Thymus (tissue), 11 donors: ENCODE results near the gene ARRDC4. TPM values are rescaled to one million over a fixed set of nuclear protein-coding genes. Genes with fewer than 3 reads are reported as not detected.

Experiments used
- DNase-seq, 9 donors: peaks; one replicate each; pipeline ENCODE4 v3.0.0-alpha.2; 2013; ENCODE audit warnings: low spot score in 9 of 9, low read depth in 6 of 9, missing footprints in 1 of 9
- H3K27ac ChIP-seq, 2 donors: one replicate each; pipeline ENCODE4 v1.5.1; 2013; ENCODE audit warnings: control low read depth in 1 of 2, low read depth in 1 of 2, low read length in 1 of 2, mild to moderate bottlenecking in 1 of 2, moderate library complexity in 1 of 2
- H3K27me3 ChIP-seq, 2 donors: one replicate each; pipeline ENCODE4 v1.5.1; 2013; ENCODE audit warnings: low read length in 1 of 2; ENCODE audit not compliant: control insufficient read depth in 2 of 2, insufficient read depth in 1 of 2
- H3K36me3 ChIP-seq, 2 donors: one replicate each; pipeline ENCODE4 v1.5.1; 2013; ENCODE audit warnings: low read length in 1 of 2, mild to moderate bottlenecking in 1 of 2, moderate library complexity in 1 of 2; ENCODE audit not compliant: control insufficient read depth in 2 of 2, insufficient read depth in 2 of 2
- H3K4me1 ChIP-seq, 2 donors: one replicate each; pipeline ENCODE4 v1.5.1; 2013; ENCODE audit warnings: low read length in 2 of 2; ENCODE audit not compliant: control insufficient read depth in 2 of 2, insufficient read depth in 2 of 2
- H3K4me3 ChIP-seq, 2 donors: one replicate each; pipeline ENCODE4 v1.5.1; 2013; ENCODE audit warnings: low read length in 2 of 2, control low read depth in 1 of 2, mild to moderate bottlenecking in 1 of 2
- H3K9me3 ChIP-seq, 2 donors: one replicate each; pipeline ENCODE4 v1.5.1; 2013; ENCODE audit warnings: low read length in 1 of 2, mild to moderate bottlenecking in 1 of 2; ENCODE audit not compliant: control insufficient read depth in 2 of 2, insufficient read depth in 1 of 2
- WGBS: extraction: QIAGEN DNeasy Blood & Tissue Kit; methylation state at CpG from one replicate; pipeline ENCODE4 v1.1.7; 2013; 5-methylcytosine and 5-hydroxymethylcytosine counted together
- polyA plus RNA-seq: library from polyadenylated mRNA; stranded (reverse); fragments of 200-250 nt; gene quantifications from one replicate; pipeline ENCODE4 v1.2.3, GENCODE V29; 2013
- total RNA-seq: library from RNA; stranded (reverse); fragments of 120-200 nt; gene quantifications from one replicate; pipeline ENCODE4 v1.2.4, GENCODE V29; 2013
- donor health status: healthy.

The ARRDC4 gene
- total and polyA plus RNA-seq, 2 donors: 6.2 to 13.3 TPM

GRCh38 chr15:97933589-97933988 lies 26.9 kb upstream of the ARRDC4 start:
- Histone ChIP-seq H3K4me3 (no peak overlapping the region), H3K9me3 (peaks cover 0 to 8% of the 10 kb centered on the region in 2 donors), H3K27me3 (no peaks in the 10 kb centered on the region), H3K4me1 (no peaks in the 10 kb centered on the region), H3K36me3 (no peaks in the 10 kb centered on the region), H3K27ac (no peak overlapping the region)
- DNase-seq: no peak
- 98% methylated on average over 1 of the region's 1 CpG for WGBS

GRCh38 chr15:97940993-97941392 lies 19.5 kb upstream of the ARRDC4 start:
- H3K9me3 ChIP-seq: no peaks in the 10 kb centered on the region
- H3K36me3 ChIP-seq: no peaks in the 10 kb centered on the region
- no peak overlapping the region for H3K4me3 ChIP-seq
- H3K27me3 ChIP-seq: no peaks in the 10 kb centered on the region
- H3K4me1 ChIP-seq: no peaks in the 10 kb centered on the region
- no peak overlapping the region for H3K27ac ChIP-seq
- WGBS: 96% methylated on average over 4 of the region's 4 CpGs
- DNase-seq: no peak

DNA sequence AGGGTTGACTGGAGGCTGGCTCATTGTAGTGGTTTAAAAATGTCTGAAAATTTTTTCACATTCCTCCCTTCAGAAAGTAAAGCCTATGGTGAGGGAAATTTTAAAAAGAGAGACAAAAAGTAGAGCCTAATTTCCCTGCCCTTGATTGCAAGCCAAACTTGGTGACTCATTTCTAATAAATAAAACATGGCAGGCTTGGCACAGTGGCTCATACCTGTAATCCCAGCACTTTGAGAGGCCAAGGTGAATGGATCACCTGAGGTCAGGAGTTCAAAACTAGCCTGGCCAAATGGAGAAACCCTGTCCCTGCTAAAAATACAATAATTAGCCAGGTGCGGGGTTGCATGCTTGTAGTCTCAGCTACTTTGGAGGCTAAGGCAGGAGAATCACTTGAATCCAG lies 18.9 kb upstream of the ARRDC4 start:
- Histone ChIP-seq H3K4me1 (no peaks in the 10 kb centered on the region), H3K4me3 (no peak overlapping the region), H3K36me3 (no peaks in the 10 kb centered on the region), H3K27ac (no peak overlapping the region), H3K27me3 (no peaks in the 10 kb centered on the region), H3K9me3 (no peaks in the 10 kb centered on the region)
- no peak for DNase-seq
- WGBS: 93% methylated on average over 1 of the region's 1 CpG

DNA sequence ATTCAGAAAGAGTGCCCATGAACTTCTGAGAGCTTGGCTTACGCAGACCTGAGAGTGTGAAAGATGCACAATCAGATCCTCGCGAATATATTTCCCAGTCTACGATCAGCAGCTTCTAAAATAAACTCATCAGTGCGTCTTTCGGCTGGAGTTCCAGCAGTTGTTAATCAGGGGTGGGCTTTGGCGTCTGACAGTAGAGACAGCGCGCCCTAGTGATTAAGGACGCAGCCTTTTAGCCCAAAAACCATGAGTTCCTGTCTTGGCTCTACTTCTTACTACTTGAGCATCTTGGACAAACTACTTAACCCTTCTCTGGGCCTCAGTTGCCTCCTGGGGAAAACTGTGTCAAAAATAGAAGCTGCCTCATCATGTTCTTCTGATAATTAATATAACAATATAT lies 15.8 kb upstream of the ARRDC4 start:
- no peaks in the 10 kb centered on the region for H3K4me1 ChIP-seq
- no peak overlapping the region for H3K4me3 ChIP-seq
- no peaks in the 10 kb centered on the region for H3K9me3 ChIP-seq
- H3K27ac ChIP-seq: no peak overlapping the region
- 88% methylated on average over 10 of the region's 10 CpGs for WGBS
- no peak for DNase-seq
- H3K27me3 ChIP-seq: no peaks in the 10 kb centered on the region
- no peaks in the 10 kb centered on the region for H3K36me3 ChIP-seq

- H3K4me3 ChIP-seq: no peak overlapping the region
- H3K27ac ChIP-seq: no peak overlapping the region
- no peak for DNase-seq
- no peaks in the 10 kb centered on the region for H3K9me3 ChIP-seq
- H3K36me3 ChIP-seq: no peaks in the 10 kb centered on the region
- WGBS: 98% methylated on average over 14 of the region's 14 CpGs
- no peaks in the 10 kb centered on the region for H3K4me1 ChIP-seq
- no peaks in the 10 kb centered on the region for H3K27me3 ChIP-seq
Observed at GRCh38 chr15:97947465-97948260, 12.8 kb upstream of the ARRDC4 start.

DNA sequence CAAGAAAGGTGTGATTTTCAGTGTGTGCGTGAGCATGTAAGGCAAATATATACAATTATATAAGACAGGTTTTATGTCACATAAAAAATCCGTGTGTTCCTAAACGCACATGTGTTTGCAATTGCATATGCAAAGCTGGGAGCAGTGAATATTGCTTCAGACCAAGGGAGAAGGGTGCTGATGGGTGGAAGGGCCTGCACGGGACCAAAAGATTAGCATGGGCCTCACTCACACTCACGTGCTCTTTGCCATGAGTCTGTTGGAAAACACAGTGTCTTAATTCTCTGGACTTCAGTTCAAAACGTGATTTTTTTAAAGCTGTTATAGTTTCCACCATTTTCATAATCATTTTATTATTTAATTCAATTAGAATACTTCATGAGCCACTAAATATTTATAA lies 7.2 kb upstream of the ARRDC4 start:
- H3K4me1 ChIP-seq: no peaks in the 10 kb centered on the region
- H3K36me3 ChIP-seq: no peaks in the 10 kb centered on the region
- no peaks in the 10 kb centered on the region for H3K9me3 ChIP-seq
- no peaks in the 10 kb centered on the region for H3K27me3 ChIP-seq
- 95% methylated on average over 6 of the region's 6 CpGs for WGBS
- H3K27ac ChIP-seq: no peak overlapping the region
- H3K4me3 ChIP-seq: no peak overlapping the region
- no peak for DNase-seq

GRCh38 chr15:97953748-97954147 lies 6.8 kb upstream of the ARRDC4 start:
- H3K27ac ChIP-seq: no peak overlapping the region
- no peak overlapping the region for H3K4me3 ChIP-seq
- no peaks in the 10 kb centered on the region for H3K9me3 ChIP-seq
- no peaks in the 10 kb centered on the region for H3K36me3 ChIP-seq
- H3K27me3 ChIP-seq: no peaks in the 10 kb centered on the region
- DNase-seq: no peak
- WGBS: 95% methylated on average over 8 of the region's 8 CpGs
- H3K4me1 ChIP-seq: no peaks in the 10 kb centered on the region

GRCh38 chr15:97955035-97955434 lies 5.5 kb upstream of the ARRDC4 start:
- H3K9me3 ChIP-seq: no peaks in the 10 kb centered on the region
- H3K27me3 ChIP-seq: no peaks in the 10 kb centered on the region
- H3K4me1 ChIP-seq: peaks cover 0 to 5% of the 10 kb centered on the region in 2 donors
- H3K4me3 ChIP-seq: no peak overlapping the region
- no peak overlapping the region for H3K27ac ChIP-seq
- WGBS: 96% methylated on average over 2 of the region's 2 CpGs
- DNase-seq: no peak
- H3K36me3 ChIP-seq: no peaks in the 10 kb centered on the region

GRCh38 chr15:97955529-97955928 lies 5.0 kb upstream of the ARRDC4 start:
- Histone ChIP-seq H3K27me3 (no peaks in the 10 kb centered on the region), H3K4me1 (peaks cover 0 to 7% of the 10 kb centered on the region in 2 donors), H3K9me3 (no peaks in the 10 kb centered on the region), H3K4me3 (no peak overlapping the region), H3K36me3 (no peaks in the 10 kb centered on the region), H3K27ac (no peak overlapping the region)
- WGBS: 97% methylated on average over 4 of the region's 4 CpGs
- no peak for DNase-seq
